ENCODE results near the gene KCNK4. TPM values are rescaled to one million over a fixed set of nuclear protein-coding genes. Genes with fewer than 3 reads are reported as not detected.

The KCNK4 gene
- total RNA-seq (not detected), polyA plus RNA-seq (not detected)

DNA sequence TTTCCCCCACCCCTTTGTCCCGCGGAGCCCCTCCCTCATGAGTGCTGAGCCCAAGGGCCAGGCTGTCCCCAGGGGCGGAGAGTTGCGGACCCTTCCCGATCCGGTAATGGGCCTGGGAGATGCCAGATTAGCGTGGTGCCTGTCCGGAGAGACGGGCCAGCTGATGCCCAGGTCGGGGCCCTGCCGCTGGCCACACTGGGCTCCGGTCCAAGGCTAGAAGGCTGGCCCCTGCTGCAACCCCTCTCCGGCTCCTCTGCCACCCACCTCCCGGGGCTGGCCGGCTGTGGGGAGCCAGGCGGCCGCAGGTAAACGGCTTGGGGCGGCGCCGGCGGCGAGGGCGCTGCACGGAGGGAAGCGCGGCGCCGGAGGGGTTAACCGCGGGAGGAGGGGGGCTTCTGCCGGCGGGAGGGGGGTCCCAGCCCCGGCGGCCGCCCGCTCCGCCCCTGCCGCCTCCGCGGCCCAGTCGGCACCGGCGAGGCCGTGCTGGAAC is at the start of gene KCNK4:
Gene KCNK4 (plus strand): TSS at position 41 of the 490 bp plus-strand sequence. CDS start 1,717 bp downstream, outside the sequence.
- peak within 1 kb of the TSS in 1 of 3 donors; percentile 32 for H3K4me3 ChIP-seq (ENCODE audit: low read depth in 1 of 3, low read length in 3 of 3)
- DNase-seq (ENCODE audit: low spot score) = no peak
- TF ChIP-seq JUND (IDR thresholded peaks at IDR 0.05) (no peak), TAF1 (conservative IDR thresholded peaks at IDR 0.05) (no peak), RXRA (IDR thresholded peaks at IDR 0.05) (no peak), GABPA (IDR thresholded peaks at IDR 0.05 in 1 of 2, conservative IDR thresholded peaks at IDR 0.05 in 1 of 2) (no peak), HNF4A (conservative IDR thresholded peaks at IDR 0.05) (no peak)
- 6% methylated on average over 45 of the region's 45 CpGs for WGBS
- H3K36me3 ChIP-seq (ENCODE audit: control insufficient read depth in 4 of 4, insufficient read depth in 3 of 4, low read depth in 1 of 4, low read length in 3 of 4) = no peaks in the 10 kb centered on the region
- H3K9ac ChIP-seq (ENCODE audit: low read depth in 1 of 2, low read length in 2 of 2) = no peak within 1 kb of the TSS
- H3K4me1 ChIP-seq (ENCODE audit: control insufficient read depth in 4 of 4, insufficient read depth in 4 of 4, low read length in 3 of 4) = peaks cover 6 to 33% (median 10%) of the 10 kb centered on the region in 4 donors
- no peaks in the 10 kb centered on the region for H3K9me3 ChIP-seq (ENCODE audit: control insufficient read depth in 4 of 4, low read length in 3 of 4)
- H3K27me3 ChIP-seq (ENCODE audit: control insufficient read depth in 4 of 4, insufficient read depth in 4 of 4, low read length in 3 of 4) = peaks cover 0 to 13% (median 4%) of the 10 kb centered on the region in 4 donors
- H3K27ac ChIP-seq (ENCODE audit: low read depth in 1 of 2, low read length in 2 of 2) = no peak within 1 kb of the TSS

DNA sequence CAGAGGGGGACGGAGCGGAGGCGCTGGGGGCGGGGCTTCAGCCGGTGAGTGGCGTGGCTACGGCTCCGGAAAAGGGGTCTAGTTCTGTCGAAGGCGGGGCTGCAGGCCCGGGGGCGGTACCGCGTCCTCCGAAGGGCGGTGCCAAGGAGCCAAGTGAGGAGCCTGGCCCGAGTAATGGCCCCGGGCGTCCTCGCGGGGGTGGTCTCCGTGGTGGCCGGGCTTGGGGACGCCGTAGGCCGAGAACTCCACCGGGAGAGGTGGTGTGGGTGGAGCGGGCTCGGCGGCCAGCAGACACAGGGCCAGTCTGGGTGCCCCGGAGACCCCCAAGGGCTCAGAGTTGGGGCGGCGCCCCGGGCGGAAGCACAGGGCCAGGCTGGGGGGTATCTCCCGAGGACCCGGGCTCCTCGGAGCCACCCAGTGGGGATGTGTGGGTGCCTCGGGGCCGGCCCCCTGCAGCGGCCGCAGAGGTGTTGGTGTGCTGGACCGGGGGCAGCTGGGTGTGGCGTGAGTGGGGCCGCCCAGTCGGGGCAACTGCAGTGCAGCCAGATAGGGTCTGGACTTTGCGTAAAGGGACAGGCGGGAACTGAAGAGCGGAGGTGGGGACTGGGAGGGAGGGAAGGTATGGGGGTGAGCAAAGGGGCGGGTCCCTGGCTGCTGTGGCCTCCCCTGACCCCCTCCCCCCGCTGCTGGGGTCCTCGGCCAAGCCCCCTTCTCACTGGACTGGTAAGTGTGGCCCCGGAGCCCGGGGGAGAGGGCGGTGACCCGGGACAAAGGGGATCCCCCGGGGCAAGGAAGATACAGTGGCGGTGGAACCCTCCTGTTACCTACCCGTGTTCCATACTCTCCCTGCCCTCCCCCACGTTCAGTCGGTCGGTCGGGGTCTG is 49.4 kb upstream of the KCNK4 start:
- DNase-seq (ENCODE audit: low spot score) = peak; percentile 72
- TF ChIP-seq HNF4G (IDR thresholded peaks at IDR 0.05) (no peak), EGR1 (IDR thresholded peaks at IDR 0.05; ENCODE audit: low read depth in 2 of 2) (no peak), GABPA (IDR thresholded peaks at IDR 0.05 in 1 of 2, conservative IDR thresholded peaks at IDR 0.05 in 1 of 2) (no peak), YY1 (IDR thresholded peaks at IDR 0.05) (peak; percentile 81), RAD21 (IDR thresholded peaks at IDR 0.05) (no peak), RXRA (IDR thresholded peaks at IDR 0.05) (peak in 1 of 2 donors; percentile 44), JUND (IDR thresholded peaks at IDR 0.05) (peak in 1 of 2 donors; percentile 9), FOXA1 (IDR thresholded peaks at IDR 0.05) (no peak), SP1 (IDR thresholded peaks at IDR 0.05) (peak; percentile 2), HNF4A (conservative IDR thresholded peaks at IDR 0.05) (no peak), TAF1 (conservative IDR thresholded peaks at IDR 0.05) (no peak), NR2F2 (IDR thresholded peaks at IDR 0.05) (no peak), FOXA2 (IDR thresholded peaks at IDR 0.05) (peak; percentile 16)
- TF ChIP-seq, protein P1, sequence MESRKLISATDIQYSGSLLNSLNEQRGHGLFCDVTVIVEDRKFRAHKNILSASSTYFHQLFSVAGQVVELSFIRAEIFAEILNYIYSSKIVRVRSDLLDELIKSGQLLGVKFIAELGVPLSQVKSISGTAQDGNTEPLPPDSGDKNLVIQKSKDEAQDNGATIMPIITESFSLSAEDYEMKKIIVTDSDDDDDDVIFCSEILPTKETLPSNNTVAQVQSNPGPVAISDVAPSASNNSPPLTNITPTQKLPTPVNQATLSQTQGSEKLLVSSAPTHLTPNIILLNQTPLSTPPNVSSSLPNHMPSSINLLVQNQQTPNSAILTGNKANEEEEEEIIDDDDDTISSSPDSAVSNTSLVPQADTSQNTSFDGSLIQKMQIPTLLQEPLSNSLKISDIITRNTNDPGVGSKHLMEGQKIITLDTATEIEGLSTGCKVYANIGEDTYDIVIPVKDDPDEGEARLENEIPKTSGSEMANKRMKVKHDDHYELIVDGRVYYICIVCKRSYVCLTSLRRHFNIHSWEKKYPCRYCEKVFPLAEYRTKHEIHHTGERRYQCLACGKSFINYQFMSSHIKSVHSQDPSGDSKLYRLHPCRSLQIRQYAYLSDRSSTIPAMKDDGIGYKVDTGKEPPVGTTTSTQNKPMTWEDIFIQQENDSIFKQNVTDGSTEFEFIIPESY (IDR thresholded peaks at IDR 0.05) = no peak
- TF ChIP-seq, protein P2, sequence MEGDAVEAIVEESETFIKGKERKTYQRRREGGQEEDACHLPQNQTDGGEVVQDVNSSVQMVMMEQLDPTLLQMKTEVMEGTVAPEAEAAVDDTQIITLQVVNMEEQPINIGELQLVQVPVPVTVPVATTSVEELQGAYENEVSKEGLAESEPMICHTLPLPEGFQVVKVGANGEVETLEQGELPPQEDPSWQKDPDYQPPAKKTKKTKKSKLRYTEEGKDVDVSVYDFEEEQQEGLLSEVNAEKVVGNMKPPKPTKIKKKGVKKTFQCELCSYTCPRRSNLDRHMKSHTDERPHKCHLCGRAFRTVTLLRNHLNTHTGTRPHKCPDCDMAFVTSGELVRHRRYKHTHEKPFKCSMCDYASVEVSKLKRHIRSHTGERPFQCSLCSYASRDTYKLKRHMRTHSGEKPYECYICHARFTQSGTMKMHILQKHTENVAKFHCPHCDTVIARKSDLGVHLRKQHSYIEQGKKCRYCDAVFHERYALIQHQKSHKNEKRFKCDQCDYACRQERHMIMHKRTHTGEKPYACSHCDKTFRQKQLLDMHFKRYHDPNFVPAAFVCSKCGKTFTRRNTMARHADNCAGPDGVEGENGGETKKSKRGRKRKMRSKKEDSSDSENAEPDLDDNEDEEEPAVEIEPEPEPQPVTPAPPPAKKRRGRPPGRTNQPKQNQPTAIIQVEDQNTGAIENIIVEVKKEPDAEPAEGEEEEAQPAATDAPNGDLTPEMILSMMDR (IDR thresholded peaks at IDR 0.05; ENCODE audit: low read depth, low read length, missing input control) = no peak
- TF ChIP-seq, protein P3, sequence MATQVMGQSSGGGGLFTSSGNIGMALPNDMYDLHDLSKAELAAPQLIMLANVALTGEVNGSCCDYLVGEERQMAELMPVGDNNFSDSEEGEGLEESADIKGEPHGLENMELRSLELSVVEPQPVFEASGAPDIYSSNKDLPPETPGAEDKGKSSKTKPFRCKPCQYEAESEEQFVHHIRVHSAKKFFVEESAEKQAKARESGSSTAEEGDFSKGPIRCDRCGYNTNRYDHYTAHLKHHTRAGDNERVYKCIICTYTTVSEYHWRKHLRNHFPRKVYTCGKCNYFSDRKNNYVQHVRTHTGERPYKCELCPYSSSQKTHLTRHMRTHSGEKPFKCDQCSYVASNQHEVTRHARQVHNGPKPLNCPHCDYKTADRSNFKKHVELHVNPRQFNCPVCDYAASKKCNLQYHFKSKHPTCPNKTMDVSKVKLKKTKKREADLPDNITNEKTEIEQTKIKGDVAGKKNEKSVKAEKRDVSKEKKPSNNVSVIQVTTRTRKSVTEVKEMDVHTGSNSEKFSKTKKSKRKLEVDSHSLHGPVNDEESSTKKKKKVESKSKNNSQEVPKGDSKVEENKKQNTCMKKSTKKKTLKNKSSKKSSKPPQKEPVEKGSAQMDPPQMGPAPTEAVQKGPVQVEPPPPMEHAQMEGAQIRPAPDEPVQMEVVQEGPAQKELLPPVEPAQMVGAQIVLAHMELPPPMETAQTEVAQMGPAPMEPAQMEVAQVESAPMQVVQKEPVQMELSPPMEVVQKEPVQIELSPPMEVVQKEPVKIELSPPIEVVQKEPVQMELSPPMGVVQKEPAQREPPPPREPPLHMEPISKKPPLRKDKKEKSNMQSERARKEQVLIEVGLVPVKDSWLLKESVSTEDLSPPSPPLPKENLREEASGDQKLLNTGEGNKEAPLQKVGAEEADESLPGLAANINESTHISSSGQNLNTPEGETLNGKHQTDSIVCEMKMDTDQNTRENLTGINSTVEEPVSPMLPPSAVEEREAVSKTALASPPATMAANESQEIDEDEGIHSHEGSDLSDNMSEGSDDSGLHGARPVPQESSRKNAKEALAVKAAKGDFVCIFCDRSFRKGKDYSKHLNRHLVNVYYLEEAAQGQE (IDR thresholded peaks at IDR 0.05) = peak; percentile 31
- TF ChIP-seq, protein P4, sequence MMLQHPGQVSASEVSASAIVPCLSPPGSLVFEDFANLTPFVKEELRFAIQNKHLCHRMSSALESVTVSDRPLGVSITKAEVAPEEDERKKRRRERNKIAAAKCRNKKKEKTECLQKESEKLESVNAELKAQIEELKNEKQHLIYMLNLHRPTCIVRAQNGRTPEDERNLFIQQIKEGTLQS (IDR thresholded peaks at IDR 0.05) = no peak
- TF ChIP-seq, protein P5, sequence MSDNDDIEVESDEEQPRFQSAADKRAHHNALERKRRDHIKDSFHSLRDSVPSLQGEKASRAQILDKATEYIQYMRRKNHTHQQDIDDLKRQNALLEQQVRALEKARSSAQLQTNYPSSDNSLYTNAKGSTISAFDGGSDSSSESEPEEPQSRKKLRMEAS (IDR thresholded peaks at IDR 0.05) = peak; percentile 66
- Histone ChIP-seq H3K36me3 (ENCODE audit: control insufficient read depth in 4 of 4, insufficient read depth in 3 of 4, low read depth in 1 of 4, low read length in 3 of 4) (peaks cover 0 to 6% (median 4%) of the 10 kb centered on the region in 4 donors), H3K27ac (ENCODE audit: low read depth in 1 of 2, low read length in 2 of 2) (peak overlapping the region; percentile 97 to 99), H3K27me3 (ENCODE audit: control insufficient read depth in 4 of 4, insufficient read depth in 4 of 4, low read length in 3 of 4) (no peaks in the 10 kb centered on the region), H3K4me3 (ENCODE audit: low read depth in 1 of 3, low read length in 3 of 3) (peak overlapping the region; percentile 74 to 94 (median 80)), H3K9me3 (ENCODE audit: control insufficient read depth in 4 of 4, low read length in 3 of 4) (no peaks in the 10 kb centered on the region), H3K9ac (ENCODE audit: low read depth in 1 of 2, low read length in 2 of 2) (peak overlapping the region in 1 of 2 donors; percentile 81), H3K4me1 (ENCODE audit: control insufficient read depth in 4 of 4, insufficient read depth in 4 of 4, low read length in 3 of 4) (peaks cover 21 to 59% (median 43%) of the 10 kb centered on the region in 4 donors)
- under 1% methylated on average over 63 of the region's 63 CpGs for WGBS

All from liver (tissue), 9 donors.